DND-41 (cell line): ENCODE measurements around the gene NFE2L1.

ENCODE experiments used
- ATAC-seq: fragments of 200-7000 bp; cut with Tn5 transposase; 3 replicates; pipeline ENCODE4 v1.9.1; 2021; ENCODE audit warnings: low read depth; ENCODE audit not compliant: insufficient read depth
- DNase-seq: peaks from one replicate; pipeline ENCODE4 v3.0.0-alpha.2; 2020
- H2AFZ ChIP-seq: 2 replicates; pipeline ENCODE4 v1.6.0; 2012; ENCODE audit warnings: low read depth, low read length
- H3K27ac ChIP-seq: 2 replicates; pipeline ENCODE4 v1.5.1; 2012; ENCODE audit warnings: low read length, inconsistent platforms
- H3K27me3 ChIP-seq: fragments of 200-600 bp; sonication (generic); 2 replicates; pipeline ENCODE4 v1.6.0; 2012; ENCODE audit warnings: low read length, mild to moderate bottlenecking, inconsistent platforms; ENCODE audit not compliant: insufficient read depth, poor library complexity
- H3K36me3 ChIP-seq: 2 replicates; pipeline ENCODE4 v1.5.1; 2012; ENCODE audit warnings: low read length, inconsistent platforms; ENCODE audit not compliant: insufficient read depth
- H3K4me1 ChIP-seq: 2 replicates; pipeline ENCODE4 v1.5.1; 2012; ENCODE audit warnings: mild to moderate bottlenecking, low read length; ENCODE audit not compliant: insufficient read depth
- H3K4me2 ChIP-seq: 2 replicates; pipeline ENCODE4 v1.6.0; 2012; ENCODE audit warnings: mild to moderate bottlenecking, moderate library complexity, low read length, inconsistent platforms; ENCODE audit not compliant: insufficient read depth
- H3K4me3 ChIP-seq, 2 experiments: fragments of 200-600 bp in 1 of 2; shearing (Covaris generic) in 1 of 2; 2 replicates each; pipeline ENCODE4 v1.5.1; 2012 to 2016; ENCODE audit warnings: inconsistent platforms in 2 of 2, low read length in 2 of 2, mild to moderate bottlenecking in 2 of 2, low read depth in 1 of 2, moderate library complexity in 1 of 2
- H3K79me2 ChIP-seq: 2 replicates; pipeline ENCODE4 v1.6.0; 2012; ENCODE audit warnings: low read length, inconsistent platforms; ENCODE audit not compliant: insufficient read depth
- H3K9ac ChIP-seq: 2 replicates; pipeline ENCODE4 v1.6.0; 2012; ENCODE audit warnings: low read depth, mild to moderate bottlenecking, inconsistent platforms, low read length, moderate library complexity
- H3K9me3 ChIP-seq: 2 replicates; pipeline ENCODE4 v1.5.1; 2012; ENCODE audit warnings: low read length, moderate library complexity, mild to moderate bottlenecking, inconsistent platforms; ENCODE audit not compliant: insufficient read depth, severe bottlenecking
- H4K20me1 ChIP-seq: 2 replicates; pipeline ENCODE4 v1.6.0; 2012; ENCODE audit warnings: low read length; ENCODE audit not compliant: insufficient read depth
- EZH2 ChIP-seq: IDR thresholded peaks from 3 replicates; pipeline ENCODE4 v1.6.1; 2012; ENCODE audit warnings: borderline replicate concordance, low read depth, mild to moderate bottlenecking, moderate library complexity, low read length, inconsistent platforms; ENCODE audit not compliant: severe bottlenecking
- TF ChIP-seq, protein P1 (sequence below): IDR thresholded peaks from 2 replicates; pipeline ENCODE4 v1.5.1; 2012; ENCODE audit warnings: borderline replicate concordance, low read length, moderate library complexity, mild to moderate bottlenecking; ENCODE audit not compliant: poor library complexity, severe bottlenecking; ENCODE audit errors: extremely low read depth

NFE2L1 gene

DNA sequence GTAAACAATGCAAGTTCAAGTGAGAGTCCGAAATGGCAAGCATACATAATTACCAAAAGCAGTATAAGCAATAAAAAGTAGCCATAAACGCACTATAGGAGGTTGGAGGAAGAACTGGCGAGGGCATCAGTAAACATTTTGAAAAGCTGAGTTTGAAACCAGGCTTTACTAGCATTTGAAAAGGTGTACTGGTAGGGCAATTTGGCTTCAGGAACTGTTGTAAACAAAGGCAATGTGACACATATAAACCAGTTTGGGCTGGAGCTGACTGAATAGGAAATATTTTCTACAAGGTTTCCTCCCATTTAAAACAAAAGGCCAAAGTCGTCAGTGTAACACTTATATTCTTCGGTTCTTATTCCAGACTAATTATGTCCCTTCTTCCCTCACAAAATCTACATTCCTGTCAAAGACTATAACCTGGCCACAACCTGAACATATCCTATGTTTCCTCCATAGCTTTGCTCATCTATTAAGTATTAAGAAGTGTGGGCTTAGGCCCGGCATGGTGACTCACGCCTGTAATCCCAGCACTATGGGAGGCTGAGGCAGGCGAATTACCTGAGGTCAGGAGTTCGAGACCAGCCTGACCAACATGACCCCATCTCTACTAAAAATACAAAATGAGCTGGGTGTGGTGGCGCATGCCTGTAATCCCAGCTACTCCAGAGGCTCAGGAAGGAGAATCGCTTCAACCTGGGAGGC is 45.3 kb downstream of the NFE2L1 start:
- no peak overlapping the region for H3K9ac ChIP-seq
- no peak overlapping the region for H3K4me3 ChIP-seq
- H3K4me2 ChIP-seq, result no peak overlapping the region
- H2AFZ ChIP-seq, result no peak overlapping the region
- no peaks in the 10 kb centered on the region for H3K27me3 ChIP-seq
- H3K79me2 ChIP-seq, result peaks cover 98% of the 10 kb centered on the region
- peaks cover 55% of the 10 kb centered on the region; the same call in 1 of the 2 replicates for H4K20me1 ChIP-seq
- TF ChIP-seq EZH2, result no peak
- TF ChIP-seq, protein P1, sequence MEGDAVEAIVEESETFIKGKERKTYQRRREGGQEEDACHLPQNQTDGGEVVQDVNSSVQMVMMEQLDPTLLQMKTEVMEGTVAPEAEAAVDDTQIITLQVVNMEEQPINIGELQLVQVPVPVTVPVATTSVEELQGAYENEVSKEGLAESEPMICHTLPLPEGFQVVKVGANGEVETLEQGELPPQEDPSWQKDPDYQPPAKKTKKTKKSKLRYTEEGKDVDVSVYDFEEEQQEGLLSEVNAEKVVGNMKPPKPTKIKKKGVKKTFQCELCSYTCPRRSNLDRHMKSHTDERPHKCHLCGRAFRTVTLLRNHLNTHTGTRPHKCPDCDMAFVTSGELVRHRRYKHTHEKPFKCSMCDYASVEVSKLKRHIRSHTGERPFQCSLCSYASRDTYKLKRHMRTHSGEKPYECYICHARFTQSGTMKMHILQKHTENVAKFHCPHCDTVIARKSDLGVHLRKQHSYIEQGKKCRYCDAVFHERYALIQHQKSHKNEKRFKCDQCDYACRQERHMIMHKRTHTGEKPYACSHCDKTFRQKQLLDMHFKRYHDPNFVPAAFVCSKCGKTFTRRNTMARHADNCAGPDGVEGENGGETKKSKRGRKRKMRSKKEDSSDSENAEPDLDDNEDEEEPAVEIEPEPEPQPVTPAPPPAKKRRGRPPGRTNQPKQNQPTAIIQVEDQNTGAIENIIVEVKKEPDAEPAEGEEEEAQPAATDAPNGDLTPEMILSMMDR, result no peak
- DNase-seq (no peak), ATAC-seq (no peak)
- no peaks in the 10 kb centered on the region for H3K9me3 ChIP-seq
- peaks cover 39% of the 10 kb centered on the region for H3K36me3 ChIP-seq
- H3K4me1 ChIP-seq, result peaks cover 5% of the 10 kb centered on the region
- H3K27ac ChIP-seq, result no peak overlapping the region

DNA sequence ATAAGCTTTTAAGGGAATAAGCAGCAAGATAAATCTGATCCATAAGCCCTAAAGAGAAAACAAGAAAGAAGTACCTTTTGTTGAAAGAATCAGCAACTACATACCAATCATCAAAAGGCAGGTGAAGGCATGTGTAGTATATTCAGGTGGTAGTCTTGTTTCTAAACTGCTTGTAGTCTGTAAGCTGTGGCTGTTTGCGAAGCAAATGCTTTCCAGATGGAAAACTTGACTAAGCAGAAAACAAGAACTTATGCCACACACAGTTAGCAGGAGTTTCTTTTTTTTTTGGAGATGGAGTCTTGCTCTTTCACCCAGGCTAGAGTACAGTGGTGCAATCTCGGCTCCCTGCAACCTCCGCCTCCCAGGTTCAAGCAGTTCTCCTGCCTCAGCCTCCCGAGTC is 47.5 kb downstream of the NFE2L1 start:
- Histone ChIP-seq H3K9ac (no peak overlapping the region), H3K9me3 (no peaks in the 10 kb centered on the region), H3K27me3 (no peaks in the 10 kb centered on the region), H2AFZ (no peak overlapping the region), H4K20me1 (peaks cover 63% of the 10 kb centered on the region; the same call in 1 of the 2 replicates), H3K4me3 (no peak overlapping the region), H3K4me2 (no peak overlapping the region), H3K36me3 (peaks cover 39% of the 10 kb centered on the region), H3K79me2 (peaks cover 99% of the 10 kb centered on the region), H3K27ac (no peak overlapping the region), H3K4me1 (peaks cover 20% of the 10 kb centered on the region)
- DNase-seq (no peak), ATAC-seq (no peak)
- TF ChIP-seq, protein P1, result no peak
- TF ChIP-seq EZH2, result no peak

DNA sequence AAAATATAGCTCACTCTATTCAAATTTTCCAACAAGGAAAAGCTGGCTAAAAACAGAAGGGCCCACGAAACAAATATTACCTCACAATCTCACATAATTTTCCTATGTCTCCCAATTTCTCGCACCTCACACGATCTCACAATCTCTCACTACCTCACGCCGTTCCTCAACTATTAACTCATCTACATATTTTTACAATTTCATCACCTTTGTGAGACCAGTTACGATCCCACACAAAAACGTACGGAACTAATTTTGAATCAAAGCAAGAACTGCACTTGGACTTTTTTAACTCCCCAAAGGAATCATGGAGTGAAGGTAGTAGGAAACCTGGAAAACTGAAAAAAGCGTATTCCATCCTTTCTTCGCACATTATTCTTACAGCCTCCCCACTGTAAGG is 52.0 kb downstream of the NFE2L1 start:
- Histone ChIP-seq H3K4me1 (peaks cover 28% of the 10 kb centered on the region), H3K4me2 (peak overlapping the region; percentile 98), H3K27ac (peak overlapping the region; percentile 87), H3K9ac (peak overlapping the region; percentile 95), H3K9me3 (no peaks in the 10 kb centered on the region), H4K20me1 (peaks cover 39% of the 10 kb centered on the region; the same call in 1 of the 2 replicates), H3K79me2 (peaks cover 65% of the 10 kb centered on the region), H2AFZ (no peak overlapping the region), H3K4me3 (peak overlapping the region; percentile 88 to 93; a peak in 3 of 4 replicates), H3K27me3 (no peaks in the 10 kb centered on the region), H3K36me3 (peaks cover 16% of the 10 kb centered on the region; the same call in 1 of the 2 replicates)
- DNase-seq (no peak), ATAC-seq (no peak)
- no peak for TF ChIP-seq EZH2
- TF ChIP-seq, protein P1, result no peak
